HepG2 (cell line): Measurements from ENCODE around the gene P4HB. TPM values are rescaled to one million over a fixed set of nuclear protein-coding genes. Genes with fewer than 3 reads are reported as not detected.
A peak's percentile ranks its signal among the peaks of the same experiment; 100 is the strongest.

Experiments
- ARID4A ChIP-seq: sonication (generic); formaldehyde crosslinking; IDR thresholded peaks from 2 replicates; pipeline ENCODE4 v1.5.0; 2020; ENCODE audit warnings: mild to moderate bottlenecking, missing genetic modification reagents, borderline replicate concordance
- BATF2 ChIP-seq: sonication (generic); formaldehyde crosslinking; IDR thresholded peaks from 2 replicates; pipeline ENCODE4 v1.8.0; 2022; ENCODE audit warnings: mild to moderate bottlenecking, missing genetic modification reagents, moderate library complexity
- ESRRA ChIP-seq: sonication (generic); formaldehyde crosslinking; IDR thresholded peaks from 2 replicates; pipeline ENCODE4 v1.5.1; 2020; ENCODE audit warnings: mild to moderate bottlenecking, low read depth, missing genetic modification reagents
- FIP1L1 ChIP-seq: fragments of 200-400 bp; formaldehyde crosslinking; IDR thresholded peaks from 2 replicates; pipeline ENCODE4 v1.6.1; 2018; ENCODE audit warnings: low read depth, mild to moderate bottlenecking, low read length, moderate library complexity, borderline replicate concordance; ENCODE audit not compliant: insufficient read depth
- FOSL1 ChIP-seq: sonication (generic); formaldehyde crosslinking; IDR thresholded peaks from 2 replicates; pipeline ENCODE4 v1.9.0; 2021; ENCODE audit warnings: missing genetic modification reagents, borderline replicate concordance
- KDM1A ChIP-seq: IDR thresholded peaks from 2 replicates; pipeline ENCODE4 v1.6.1; 2016; ENCODE audit warnings: missing compliant biosample characterization
- NFATC3 ChIP-seq: sonication (generic); formaldehyde crosslinking; IDR thresholded peaks from 2 replicates; pipeline ENCODE4 v1.5.1; 2020; ENCODE audit warnings: mild to moderate bottlenecking, missing genetic modification reagents
- NRL ChIP-seq: sonication (generic); formaldehyde crosslinking; IDR thresholded peaks from 2 replicates; pipeline ENCODE4 v1.5.0; 2020; ENCODE audit warnings: missing genetic modification reagents, mild to moderate bottlenecking, moderate library complexity, borderline replicate concordance
- SALL1 ChIP-seq: sonication (generic); formaldehyde crosslinking; IDR thresholded peaks from 2 replicates; pipeline ENCODE4 v1.8.0; 2022; ENCODE audit warnings: mild to moderate bottlenecking, missing genetic modification reagents
- SOX13 ChIP-seq, 3 experiments: fragments of 450-650 bp in 1 of 3; sonication (generic) in 1 of 3; formaldehyde crosslinking in 1 of 3; IDR thresholded peaks in 2 of 3; conservative IDR thresholded peaks in 1 of 3; 2 replicates each; pipeline versions ENCODE4 v1.5.0 to v1.6.1; 2016 to 2020; ENCODE audit warnings: antibody characterized with exemption in 1 of 3, mild to moderate bottlenecking in 1 of 3, missing compliant biosample characterization in 1 of 3, missing genetic modification reagents in 1 of 3, moderate library complexity in 1 of 3
- ZFX ChIP-seq: sonication (generic); formaldehyde crosslinking; IDR thresholded peaks from 2 replicates; pipeline ENCODE4 v1.4.0; 2020; ENCODE audit warnings: mild to moderate bottlenecking, low read depth, missing genetic modification reagents, moderate library complexity
- ZNF501 ChIP-seq: sonication (generic); formaldehyde crosslinking; IDR thresholded peaks from 2 replicates; pipeline ENCODE4 v1.5.1; 2020; ENCODE audit warnings: mild to moderate bottlenecking, moderate library complexity, missing genetic modification reagents
- ZNF572 ChIP-seq: sonication (generic); formaldehyde crosslinking; IDR thresholded peaks from 2 replicates; pipeline ENCODE4 v1.5.1; 2020; ENCODE audit warnings: mild to moderate bottlenecking, missing genetic modification reagents
- ZSCAN21 ChIP-seq: sonication (generic); formaldehyde crosslinking; IDR thresholded peaks from 2 replicates; pipeline ENCODE4 v1.8.0; 2022; ENCODE audit warnings: mild to moderate bottlenecking, missing genetic modification reagents, moderate library complexity, borderline replicate concordance
- polyA plus RNA-seq, 8 experiments: library from polyadenylated mRNA; depleted of rRNA in 3 of 8; stranded (reverse) in 7 of 8; unstranded in 1 of 8; fragments of >200 nt; fragmentation: Illumina TruSeq in 4 of 8; extraction: Trizol in 4 of 8; gene quantifications; 2 replicates each; pipeline versions ENCODE4 v1.2.1 to v1.2.3, GENCODE V29; 2011 to 2016; ENCODE audit warnings: low read depth in 4 of 8, missing spikeins in 1 of 8, mixed read lengths in 1 of 8; ENCODE audit not compliant: insufficient read depth in 1 of 8
- total RNA-seq, 5 experiments: library from RNA; depleted of rRNA; stranded (reverse); fragments of >200 nt; fragmentation: Illumina TruSeq; extraction: Trizol; gene quantifications; 2 replicates each; pipeline ENCODE4 v1.2.3, GENCODE V29; 2016; ENCODE audit warnings: low read depth in 1 of 5
- TF ChIP-seq, protein P1 (sequence below): sonication (generic); formaldehyde crosslinking; IDR thresholded peaks from 2 replicates; pipeline ENCODE4 v1.5.0; 2020; ENCODE audit warnings: missing genetic modification reagents
- TF ChIP-seq, protein P2 (sequence below): sonication (generic); formaldehyde crosslinking; IDR thresholded peaks from 2 replicates; pipeline ENCODE4 v1.5.1; 2020; ENCODE audit warnings: missing genetic modification reagents, mild to moderate bottlenecking, borderline replicate concordance
- TF ChIP-seq, protein P3 (sequence below): sonication (generic); formaldehyde crosslinking; IDR thresholded peaks from 2 replicates; pipeline ENCODE4 v1.4.0; 2020; ENCODE audit warnings: missing genetic modification reagents

The P4HB gene
- total and polyA plus RNA-seq, 2 of the 13 experiments (the other 11 are each of a cell fraction or from before 2014, with no cell fraction given), result 185 to 782 TPM

GRCh38 chr17:81902653-81903414 is 42.5 kb upstream of the P4HB start (continued):
- TF ChIP-seq, protein P1, sequence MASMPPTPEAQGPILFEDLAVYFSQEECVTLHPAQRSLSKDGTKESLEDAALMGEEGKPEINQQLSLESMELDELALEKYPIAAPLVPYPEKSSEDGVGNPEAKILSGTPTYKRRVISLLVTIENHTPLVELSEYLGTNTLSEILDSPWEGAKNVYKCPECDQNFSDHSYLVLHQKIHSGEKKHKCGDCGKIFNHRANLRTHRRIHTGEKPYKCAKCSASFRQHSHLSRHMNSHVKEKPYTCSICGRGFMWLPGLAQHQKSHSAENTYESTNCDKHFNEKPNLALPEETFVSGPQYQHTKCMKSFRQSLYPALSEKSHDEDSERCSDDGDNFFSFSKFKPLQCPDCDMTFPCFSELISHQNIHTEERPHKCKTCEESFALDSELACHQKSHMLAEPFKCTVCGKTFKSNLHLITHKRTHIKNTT (CRISPR knock-in tag), result 0 out of 2 replicates have a peak, but pooled peaks have one; percentile 25
- TF ChIP-seq ZNF572 (CRISPR knock-in tag) (peak; percentile 75), SALL1 (CRISPR knock-in tag) (peak; percentile 15; the same call in 1 of the 2 replicates), SOX13 (IDR thresholded peaks at IDR 0.05) (peak; percentile 19), SOX13 (CRISPR knock-in tag; conservative IDR thresholded peaks at IDR 0.05 in 1 of 2, IDR thresholded peaks at IDR 0.05 in 1 of 2) (no peak; a peak in 1 of 4 replicates), ZNF501 (peak; percentile 89), ESRRA (CRISPR knock-in tag) (0 out of 2 replicates have a peak, but pooled peaks have one; percentile 42), BATF2 (CRISPR knock-in tag) (no peak; the same call in 1 of the 2 replicates), NFATC3 (CRISPR knock-in tag) (0 out of 2 replicates have a peak, but pooled peaks have one; percentile 43), ZSCAN21 (CRISPR knock-in tag) (0 out of 2 replicates have a peak, but pooled peaks have one; percentile 42), NRL (CRISPR knock-in tag) (0 out of 2 replicates have a peak, but pooled peaks have one; percentile 38), FIP1L1 (no peak), ARID4A (CRISPR knock-in tag) (0 out of 2 replicates have a peak, but pooled peaks have one; percentile 1), FOSL1 (CRISPR knock-in tag) (0 out of 2 replicates have a peak, but pooled peaks have one; percentile 16), ZFX (CRISPR knock-in tag) (peak; percentile 53), KDM1A (CRISPR knock-in tag) (no peak)
- TF ChIP-seq, protein P2, sequence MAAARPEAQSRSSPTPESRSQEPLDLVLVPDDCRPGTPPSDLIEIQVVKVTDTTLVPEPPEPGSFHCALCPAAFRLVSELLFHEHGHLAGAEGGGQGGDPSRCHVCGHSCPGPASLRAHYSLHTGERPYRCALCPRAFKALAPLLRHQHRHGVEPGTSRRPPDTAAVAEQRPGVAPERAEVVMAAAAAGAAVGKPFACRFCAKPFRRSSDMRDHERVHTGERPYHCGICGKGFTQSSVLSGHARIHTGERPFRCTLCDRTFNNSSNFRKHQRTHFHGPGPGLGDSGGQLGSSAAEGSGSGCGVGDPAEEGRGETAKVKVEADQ (CRISPR knock-in tag), result peak; percentile 51; the same call in 1 of the 2 replicates
- TF ChIP-seq, protein P3, sequence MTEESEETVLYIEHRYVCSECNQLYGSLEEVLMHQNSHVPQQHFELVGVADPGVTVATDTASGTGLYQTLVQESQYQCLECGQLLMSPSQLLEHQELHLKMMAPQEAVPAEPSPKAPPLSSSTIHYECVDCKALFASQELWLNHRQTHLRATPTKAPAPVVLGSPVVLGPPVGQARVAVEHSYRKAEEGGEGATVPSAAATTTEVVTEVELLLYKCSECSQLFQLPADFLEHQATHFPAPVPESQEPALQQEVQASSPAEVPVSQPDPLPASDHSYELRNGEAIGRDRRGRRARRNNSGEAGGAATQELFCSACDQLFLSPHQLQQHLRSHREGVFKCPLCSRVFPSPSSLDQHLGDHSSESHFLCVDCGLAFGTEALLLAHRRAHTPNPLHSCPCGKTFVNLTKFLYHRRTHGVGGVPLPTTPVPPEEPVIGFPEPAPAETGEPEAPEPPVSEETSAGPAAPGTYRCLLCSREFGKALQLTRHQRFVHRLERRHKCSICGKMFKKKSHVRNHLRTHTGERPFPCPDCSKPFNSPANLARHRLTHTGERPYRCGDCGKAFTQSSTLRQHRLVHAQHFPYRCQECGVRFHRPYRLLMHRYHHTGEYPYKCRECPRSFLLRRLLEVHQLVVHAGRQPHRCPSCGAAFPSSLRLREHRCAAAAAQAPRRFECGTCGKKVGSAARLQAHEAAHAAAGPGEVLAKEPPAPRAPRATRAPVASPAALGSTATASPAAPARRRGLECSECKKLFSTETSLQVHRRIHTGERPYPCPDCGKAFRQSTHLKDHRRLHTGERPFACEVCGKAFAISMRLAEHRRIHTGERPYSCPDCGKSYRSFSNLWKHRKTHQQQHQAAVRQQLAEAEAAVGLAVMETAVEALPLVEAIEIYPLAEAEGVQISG (CRISPR knock-in tag), result peak; percentile 19
